GM21576 (cell line): ENCODE results near the gene DNAJB6.

Experiments
- ATAC-seq: cut with Tn5 transposase; IDR thresholded peaks from one replicate; pipeline ENCODE4 v1.9.1; 2021; ENCODE audit warnings: mild to moderate bottlenecking, moderate library complexity; ENCODE audit not compliant: unreplicated experiment

The DNAJB6 gene

GRCh38 chr7:157362729-157363128, 25.9 kb downstream of the DNAJB6 start:
- no peak for ATAC-seq

- no peak for ATAC-seq
Measured at GRCh38 chr7:157366722-157367121, 29.9 kb downstream of the DNAJB6 start.

- no peak for ATAC-seq
Measured at GRCh38 chr7:157368955-157369354, 32.2 kb downstream of the DNAJB6 start.

- ATAC-seq = no peak
Measured at GRCh38 chr7:157370742-157371141, 33.9 kb downstream of the DNAJB6 start.

GRCh38 chr7:157371296-157371695, 34.5 kb downstream of the DNAJB6 start:
- ATAC-seq = no peak

- no peak for ATAC-seq
Measured at GRCh38 chr7:157372300-157373232, 35.8 kb downstream of the DNAJB6 start.

GRCh38 chr7:157373493-157373892, 36.7 kb downstream of the DNAJB6 start:
- no peak for ATAC-seq

GRCh38 chr7:157375410-157375809, 38.6 kb downstream of the DNAJB6 start:
- ATAC-seq = no peak

- ATAC-seq = no peak
Measured at GRCh38 chr7:157377436-157378124, 40.8 kb downstream of the DNAJB6 start.

- no peak for ATAC-seq
Measured at GRCh38 chr7:157378390-157378789, 41.6 kb downstream of the DNAJB6 start.

GRCh38 chr7:157379493-157379892, 42.7 kb downstream of the DNAJB6 start:
- no peak for ATAC-seq

GRCh38 chr7:157380416-157380815, 43.6 kb downstream of the DNAJB6 start:
- no peak for ATAC-seq

- ATAC-seq = no peak
Measured at GRCh38 chr7:157383868-157384267, 47.1 kb downstream of the DNAJB6 start.

- ATAC-seq = no peak
Measured at GRCh38 chr7:157384301-157384700, 47.5 kb downstream of the DNAJB6 start.

- ATAC-seq = peak; percentile 82
Measured at GRCh38 chr7:157386979-157387800, 50.4 kb downstream of the DNAJB6 start.

GRCh38 chr7:157388301-157388700, 51.5 kb downstream of the DNAJB6 start:
- no peak for ATAC-seq

- no peak for ATAC-seq
Measured at GRCh38 chr7:157389951-157390730, 53.3 kb downstream of the DNAJB6 start.

- ATAC-seq = no peak
Measured at GRCh38 chr7:157391036-157391710, 54.4 kb downstream of the DNAJB6 start.

GRCh38 chr7:157392256-157393037, 55.6 kb downstream of the DNAJB6 start:
- ATAC-seq = no peak
